ENCODE results near the gene EHMT1.
A peak's percentile ranks its signal among the peaks of the same experiment; 100 is the strongest.
"Not testable (repeated sequence)": the region's sequence is repeated elsewhere in the genome, so short reads cannot be mapped to it uniquely, and the experiment has no call there.

EHMT1 gene

GRCh38 chr9:137696136-137696925, 77.5 kb downstream of the EHMT1 start:
- DNase-seq, result no peak
- intact Hi-C loops (cut with DNase I), result no loop called here

DNA sequence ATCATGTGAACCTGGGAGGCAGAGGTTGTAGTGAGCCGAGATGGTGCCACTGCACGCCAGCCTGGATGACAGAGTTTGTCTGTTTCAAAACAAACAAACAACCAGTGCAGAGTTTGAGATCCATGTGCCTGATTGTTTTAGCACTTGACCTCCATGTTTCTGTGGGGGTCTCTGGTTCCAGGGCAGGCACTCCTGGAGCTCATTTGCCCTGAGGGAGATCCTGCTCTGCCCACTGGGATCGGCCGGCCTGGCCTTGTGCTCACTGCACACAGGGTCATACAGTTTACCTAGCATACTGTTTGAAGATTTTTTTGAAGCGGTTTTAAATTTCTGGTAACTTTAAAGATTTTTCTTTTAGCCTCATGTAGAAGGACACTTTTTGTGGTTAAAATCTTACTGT, 78.4 kb downstream of the EHMT1 start:
- intact Hi-C loops (cut with DNase I), result no loop called here
- DNase-seq, result peak in 1 of 42 donors; percentile 31

DNA sequence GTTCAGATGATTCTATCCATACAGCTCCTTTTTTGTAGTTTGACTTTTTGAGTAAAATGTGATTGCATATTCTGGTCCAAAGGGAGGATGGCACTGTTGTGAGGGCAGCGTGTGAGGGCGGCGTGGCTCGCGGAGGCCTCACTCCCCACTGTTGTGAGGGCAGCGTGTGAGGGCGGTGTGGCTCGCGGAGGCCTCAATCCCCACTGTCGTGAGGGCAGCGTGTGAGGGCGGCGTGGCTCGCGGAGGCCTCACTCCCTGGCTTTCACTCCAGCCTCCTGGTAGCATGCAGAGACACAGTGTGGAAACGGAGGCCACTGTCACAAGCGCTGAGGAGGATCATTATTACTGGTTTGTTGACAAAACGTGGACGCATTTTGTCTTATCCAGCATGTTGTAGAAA, 79.0 kb downstream of the EHMT1 start:
- intact Hi-C loops (cut with DNase I), result no loop called here
- DNase-seq, result peak in 1 of 42 donors; percentile 20

DNA sequence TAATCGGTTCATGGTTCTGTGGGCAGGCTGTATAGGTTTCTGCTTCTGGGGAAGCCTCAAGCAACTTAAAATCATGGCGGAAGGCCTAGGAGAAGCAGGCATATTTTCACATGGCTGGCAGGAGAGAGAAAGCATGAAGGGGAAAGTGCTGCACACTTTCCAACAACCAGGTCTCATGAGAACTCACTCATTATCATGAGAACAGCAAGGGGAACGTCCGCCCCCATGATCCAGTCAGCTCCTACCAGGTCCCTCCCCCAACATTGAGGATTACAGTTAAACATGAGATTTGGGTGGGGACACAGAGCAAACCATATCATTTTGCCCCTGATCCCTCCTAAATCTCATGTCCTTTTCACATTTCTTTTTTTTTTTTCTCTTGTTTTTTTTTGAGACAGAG, 82.1 kb downstream of the EHMT1 start:
- intact Hi-C loops (cut with DNase I), result no loop called here
- DNase-seq, result peak in 6 of 42 donors; percentile 26 to 56 (median 41)

GRCh38 chr9:137702615-137703379, 84.0 kb downstream of the EHMT1 start:
- intact Hi-C loops (cut with DNase I), result no loop called here

GRCh38 chr9:137703842-137704508, 85.2 kb downstream of the EHMT1 start:
- intact Hi-C loops (cut with DNase I), result no loop called here
- peak in 1 of 42 donors; percentile 25 for DNase-seq

More at GRCh38 chr9:137702615-137703379, 84.0 kb downstream of the EHMT1 start:
- no peak for DNase-seq

DNA sequence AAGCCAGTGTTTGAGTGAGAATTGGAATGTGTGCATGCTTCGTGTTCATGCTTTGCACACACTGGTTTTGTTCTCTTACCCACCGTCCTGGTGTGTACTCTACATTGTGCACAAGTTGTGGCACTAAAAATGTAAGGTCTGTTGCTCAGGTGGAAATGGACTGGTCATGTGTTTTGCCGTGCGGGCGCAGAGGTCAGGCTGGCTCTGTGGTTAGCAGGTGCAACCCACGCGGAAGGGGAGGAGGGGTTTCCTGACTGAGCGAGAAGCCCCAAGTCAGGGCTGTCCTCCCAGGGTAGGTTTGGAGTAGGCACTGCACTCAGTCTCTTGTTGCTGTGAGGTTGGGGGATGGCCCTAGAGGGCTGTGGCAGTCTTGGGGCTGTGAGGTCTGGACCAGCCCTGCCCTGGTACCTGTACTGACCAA, 86.6 kb downstream of the EHMT1 start:
- intact Hi-C loops (cut with DNase I), result no loop called here
- peak in 1 of 42 donors; percentile 18 for DNase-seq

GRCh38 chr9:137705906-137706305, 87.1 kb downstream of the EHMT1 start:
- intact Hi-C loops (cut with DNase I), result no loop called here
- DNase-seq, result peak in 1 of 42 donors; percentile 11

DNA sequence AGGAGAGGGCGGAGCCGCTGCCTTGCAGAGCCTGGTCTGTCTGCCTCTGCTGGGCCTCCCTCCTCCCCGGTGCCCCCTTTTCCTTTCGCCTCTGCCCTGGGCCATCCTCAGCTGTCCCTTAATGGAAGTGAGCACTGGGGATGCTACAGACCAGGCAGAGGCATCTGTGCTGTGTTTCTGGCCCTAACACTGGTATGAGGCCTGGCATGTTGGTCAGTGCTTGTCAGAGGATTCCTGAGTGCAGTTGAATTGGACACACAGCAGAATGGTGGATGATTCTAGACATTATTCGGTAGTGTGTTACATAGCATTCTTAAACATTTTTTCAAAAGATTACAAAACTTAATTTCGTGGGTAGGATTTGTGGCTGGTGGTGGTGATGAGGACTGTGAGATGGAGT, 88.6 kb downstream of the EHMT1 start:
- intact Hi-C loops (cut with DNase I), result no loop called here
- no peak for DNase-seq

DNA sequence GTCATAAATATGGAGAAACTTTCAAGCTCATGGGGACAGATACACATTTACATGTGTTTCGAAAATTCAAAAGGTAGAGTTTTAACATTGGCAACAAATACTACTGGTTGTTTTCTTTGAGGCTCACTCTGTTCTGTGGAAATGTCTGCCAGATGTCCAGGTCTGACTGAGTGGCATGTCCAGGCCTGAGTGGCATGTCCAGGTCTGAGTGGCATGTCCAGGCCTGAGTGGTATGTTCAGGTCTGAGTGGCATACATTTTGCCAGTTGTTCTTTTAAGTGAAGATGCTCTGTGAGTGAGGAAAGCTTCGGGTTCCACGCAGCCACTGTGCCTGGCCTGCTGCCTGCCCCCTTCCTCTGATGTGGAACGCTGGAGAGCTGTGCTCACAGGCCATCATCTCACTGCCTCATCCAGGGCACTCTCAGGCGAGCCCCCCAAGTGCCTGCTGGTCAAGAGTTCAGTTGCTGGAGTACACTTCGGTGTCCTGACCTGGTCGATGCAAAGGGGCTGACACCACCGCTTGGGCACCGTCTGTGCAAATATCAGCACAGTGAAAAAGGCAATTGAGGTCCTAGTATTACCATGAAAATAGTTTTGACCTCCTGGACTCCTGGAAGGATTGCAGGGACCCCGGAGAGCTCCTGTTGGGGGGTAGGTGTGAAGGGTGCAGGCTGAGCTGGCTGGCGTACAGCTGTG, 89.9 kb downstream of the EHMT1 start:
- DNase-seq, result peak in 1 of 42 donors; percentile 9
- intact Hi-C loops (cut with DNase I), result no loop called here

DNA sequence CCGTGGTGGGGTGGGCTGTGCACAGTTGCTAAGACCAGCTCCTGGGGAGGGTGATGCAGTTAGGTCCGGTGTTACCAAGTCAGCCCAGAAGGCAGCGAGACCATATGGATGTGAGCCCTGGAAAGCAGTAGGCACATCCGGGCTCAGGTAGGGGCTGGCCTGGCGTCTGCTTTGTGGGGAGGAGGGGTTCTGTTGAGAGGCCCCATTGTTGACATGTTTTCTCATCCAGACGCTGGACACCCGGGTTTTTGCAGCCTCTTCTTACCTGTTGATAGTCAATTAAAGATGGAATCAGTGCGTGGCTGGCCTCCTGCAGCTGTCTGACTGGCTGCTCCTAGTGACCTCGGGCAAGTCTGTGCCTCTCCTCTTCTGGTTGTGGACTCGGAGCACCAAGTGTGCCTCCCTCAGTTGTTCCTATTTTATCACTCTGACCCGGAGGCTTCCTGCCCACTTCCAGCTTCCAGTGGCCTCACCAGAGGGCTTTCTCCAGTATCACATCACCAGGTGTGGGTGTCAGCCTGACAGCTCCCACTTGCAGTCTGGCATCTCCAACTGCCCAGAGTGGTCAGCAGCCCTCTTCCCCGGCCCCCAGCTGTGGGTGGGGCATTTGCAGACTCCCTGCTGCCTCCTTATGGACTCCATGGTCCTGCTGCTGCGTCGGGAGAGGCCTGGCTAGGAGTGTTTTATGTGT, 90.8 kb downstream of the EHMT1 start:
- DNase-seq, result peak in 2 of 42 donors; percentile 15 to 19
- intact Hi-C loops (cut with DNase I), result no loop called here

DNA sequence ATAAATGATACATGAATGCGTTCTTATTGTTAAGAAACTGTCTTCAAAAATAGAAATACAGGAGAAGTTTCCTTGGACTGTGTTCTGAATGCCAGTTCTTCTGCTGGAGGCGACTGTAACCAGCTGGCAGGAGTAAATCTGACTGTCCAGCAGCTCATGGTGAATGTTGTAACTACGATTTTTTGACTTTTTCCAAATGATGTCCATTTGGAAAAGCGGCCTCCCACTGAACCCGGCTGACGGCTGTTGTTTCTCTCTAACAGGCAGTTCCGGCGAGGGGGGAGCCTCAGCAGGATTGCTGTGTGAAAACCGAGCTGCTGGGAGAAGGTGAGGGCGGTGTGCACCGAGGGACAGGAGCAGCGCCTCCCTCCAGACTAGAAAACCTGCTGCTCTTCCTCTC, 91.9 kb downstream of the EHMT1 start:
- peak in 26 of 42 donors; percentile 26 to 81 (median 42) for DNase-seq
- intact Hi-C loops (cut with DNase I), result no loop called here

DNA sequence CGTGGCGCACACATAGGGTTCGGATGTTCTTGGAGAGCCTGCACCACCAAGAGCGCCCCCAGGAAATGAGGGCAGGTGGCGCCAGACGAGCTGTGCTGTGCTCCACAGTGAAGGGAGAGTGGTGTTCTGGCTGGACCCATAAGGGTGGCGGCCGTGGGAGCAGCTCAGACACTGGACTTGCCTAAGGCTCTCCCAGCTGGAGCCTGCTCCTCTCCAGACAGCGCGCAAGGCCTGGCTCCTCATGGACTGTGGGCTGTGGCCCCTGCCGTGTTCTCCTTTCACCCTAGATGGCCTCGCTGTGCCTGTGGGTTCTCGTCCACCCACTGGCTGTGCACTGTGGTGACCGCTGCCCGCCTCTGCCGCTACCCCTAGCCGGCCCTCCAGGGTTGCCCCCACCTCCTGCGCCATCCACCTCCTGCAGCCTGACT, 92.9 kb downstream of the EHMT1 start:
- intact Hi-C loops (cut with DNase I), result no loop called here
- DNase-seq, result peak in 2 of 42 donors; percentile 20 to 24

DNA sequence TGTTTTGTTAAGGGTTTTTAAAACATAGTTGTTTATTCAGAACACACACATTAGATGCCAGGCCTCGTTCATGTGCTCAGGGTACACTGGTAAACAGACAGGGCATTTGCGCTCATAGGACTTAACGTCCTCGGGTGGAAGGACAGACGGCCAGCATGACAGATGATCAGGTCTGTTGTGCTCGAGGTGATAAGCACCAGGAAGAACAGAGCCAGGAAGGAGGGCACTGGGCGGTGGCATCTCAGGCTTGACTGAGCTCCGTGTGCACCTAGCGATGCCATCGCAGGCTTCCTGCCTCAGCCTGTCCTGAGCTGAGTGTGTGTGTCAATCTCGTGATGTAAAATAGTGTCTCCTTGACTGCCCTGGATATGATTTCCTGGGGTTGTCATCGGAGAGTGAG, 96.5 kb downstream of the EHMT1 start:
- DNase-seq, result peak in 1 of 42 donors; percentile 15
- intact Hi-C loops (cut with DNase I), result no loop called here

GRCh38 chr9:137715866-137716693, 97.3 kb downstream of the EHMT1 start:
- intact Hi-C loops (cut with DNase I); DNase-seq: not testable (repeated sequence)

DNA sequence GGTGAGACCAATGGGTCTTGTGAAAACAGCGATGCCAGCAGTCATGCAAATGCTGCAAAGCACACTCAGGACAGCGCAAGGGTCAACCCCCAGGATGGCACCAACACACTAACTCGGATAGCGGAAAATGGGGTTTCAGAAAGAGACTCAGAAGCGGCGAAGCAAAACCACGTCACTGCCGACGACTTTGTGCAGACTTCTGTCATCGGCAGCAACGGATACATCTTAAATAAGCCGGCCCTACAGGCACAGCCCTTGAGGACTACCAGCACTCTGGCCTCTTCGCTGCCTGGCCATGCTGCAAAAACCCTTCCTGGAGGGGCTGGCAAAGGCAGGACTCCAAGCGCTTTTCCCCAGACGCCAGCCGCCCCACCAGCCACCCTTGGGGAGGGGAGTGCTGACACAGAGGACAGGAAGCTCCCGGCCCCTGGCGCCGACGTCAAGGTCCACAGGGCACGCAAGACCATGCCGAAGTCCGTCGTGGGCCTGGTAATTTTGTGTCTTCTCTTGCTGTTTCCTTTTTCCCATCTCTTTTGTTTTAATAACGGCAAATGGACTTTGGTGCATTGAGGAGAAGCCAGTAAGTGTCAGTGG, 98.0 kb downstream of the EHMT1 start:
- peak in 1 of 42 donors; percentile 30 for DNase-seq
- intact Hi-C loops (cut with DNase I), result no loop called here

DNA sequence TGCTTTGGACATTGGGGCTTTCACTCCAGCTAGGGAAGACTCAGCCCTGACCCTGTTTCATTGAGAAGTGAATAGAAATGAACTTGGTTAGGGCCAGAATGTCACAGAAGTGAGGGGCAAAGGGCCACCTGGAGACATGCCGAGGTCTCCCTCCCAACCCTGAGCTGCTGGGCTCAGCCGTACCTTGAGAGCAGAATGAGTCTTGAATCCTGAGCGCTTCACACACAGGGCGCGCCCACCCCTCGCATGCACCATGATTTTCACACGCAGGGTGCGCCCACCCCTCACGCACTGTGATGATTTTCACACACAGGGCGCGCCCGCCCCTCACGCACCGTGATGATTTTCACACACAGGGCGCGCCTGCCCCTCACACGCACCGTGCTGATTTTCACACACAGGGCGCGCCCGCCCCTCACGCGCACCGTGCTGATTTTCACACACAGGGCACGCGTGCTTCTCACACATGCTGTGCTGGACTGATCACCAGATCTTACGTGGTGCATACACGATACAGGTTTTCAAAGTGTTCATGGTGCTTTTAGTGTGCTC, 99.0 kb downstream of the EHMT1 start:
- no peak for DNase-seq
- intact Hi-C loops (cut with DNase I), result no loop called here
